IMR-90 (cell line): ENCODE results near the gene TFAP2E. TPM values are rescaled to one million over a fixed set of nuclear protein-coding genes. Genes with fewer than 3 reads are reported as not detected.
A peak's percentile ranks its signal among the peaks of the same experiment; 100 is the strongest.

ENCODE experiments used
- ATAC-seq: fragments of 200-7000 bp; cut with Tn5 transposase; 2 replicates; pipeline ENCODE4 v1.9.1; 2020; ENCODE audit warnings: low read depth, mild to moderate bottlenecking, moderate library complexity
- BruUV-seq: library from RNA; stranded (reverse); fragments of 400-500 nt; replicated peaks from 2 replicates; lab custom pipeline; 2021; lab: Mats Ljungman, UMichigan
- CTCF ChIA-PET: fragments of 300-600 bp; formaldehyde crosslinking; extraction: SDS; loops from one replicate; lab custom pipeline; 2021; ENCODE audit warnings: antibody characterized with exemption; lab: Yijun Ruan, JAX
- POLR2A ChIA-PET: fragments of 300-600 bp; sonication (Branson Sonifier 250); formaldehyde crosslinking; loops from one replicate; lab custom pipeline; 2022; ENCODE audit warnings: antibody characterized with exemption; ENCODE audit not compliant: unreplicated experiment; lab: Charles Lee
- DNase-seq: peaks from one replicate; pipeline ENCODE4 v3.0.0; 2013
- H2AFZ ChIP-seq: replicated peaks from 2 replicates; pipeline ENCODE3; 2013; ENCODE audit warnings: low read length, mild to moderate bottlenecking; ENCODE audit not compliant: poor library complexity
- H2AK5ac ChIP-seq: 2 replicates; pipeline ENCODE4 v1.6.1; 2013; ENCODE audit warnings: low read depth, low read length, inconsistent platforms
- H2AK9ac ChIP-seq: replicated peaks from 2 replicates; pipeline ENCODE3; 2013; ENCODE audit warnings: mild to moderate bottlenecking, low read depth, low read length, moderate library complexity; ENCODE audit not compliant: poor library complexity
- H2BK120ac ChIP-seq: 2 replicates; pipeline ENCODE4 v1.6.1; 2013; ENCODE audit warnings: low read depth, low read length, inconsistent platforms
- H2BK15ac ChIP-seq: 3 replicates; pipeline ENCODE4 v1.6.1; 2013; ENCODE audit warnings: low read depth, low read length, inconsistent platforms
- H2BK20ac ChIP-seq: 2 replicates; pipeline ENCODE4 v1.6.1; 2013; ENCODE audit warnings: low read depth, mild to moderate bottlenecking, inconsistent platforms, low read length, moderate library complexity
- H2BK5ac ChIP-seq: 2 replicates; pipeline ENCODE4 v1.6.1; 2013; ENCODE audit warnings: mild to moderate bottlenecking, low read depth, low read length, inconsistent platforms; ENCODE audit not compliant: poor library complexity, severe bottlenecking
- H3K14ac ChIP-seq: replicated peaks from 2 replicates; pipeline ENCODE4 v1.6.1; 2013; ENCODE audit warnings: low read depth, low read length, inconsistent platforms
- H3K18ac ChIP-seq: 2 replicates; pipeline ENCODE4 v1.6.1; 2013; ENCODE audit warnings: low read depth, low read length, control low read depth
- H3K23ac ChIP-seq: 2 replicates; pipeline ENCODE4 v1.6.1; 2013; ENCODE audit warnings: low read depth, low read length, inconsistent platforms
- H3K27ac ChIP-seq: 2 replicates; pipeline ENCODE4 v1.5.1; 2013; ENCODE audit warnings: mild to moderate bottlenecking, control low read depth, low read length; ENCODE audit not compliant: insufficient read depth
- H3K27me3 ChIP-seq: 2 replicates; pipeline ENCODE4 v1.6.1; 2013; ENCODE audit warnings: low read length; ENCODE audit not compliant: control insufficient read depth, insufficient read depth
- H3K36me3 ChIP-seq: 2 replicates; pipeline ENCODE4 v1.6.1; 2013; ENCODE audit warnings: low read length, mixed read lengths; ENCODE audit not compliant: control insufficient read depth, insufficient read depth
- H3K4ac ChIP-seq: 2 replicates; pipeline ENCODE4 v1.6.1; 2013; ENCODE audit warnings: low read depth, low read length, inconsistent platforms
- H3K4me1 ChIP-seq: 2 replicates; pipeline ENCODE4 v1.6.1; 2013; ENCODE audit warnings: low read length, mixed read lengths; ENCODE audit not compliant: control insufficient read depth, insufficient read depth
- H3K4me2 ChIP-seq: 2 replicates; pipeline ENCODE4 v1.6.1; 2013; ENCODE audit warnings: low read depth, mild to moderate bottlenecking, control low read depth, low read length, moderate library complexity
- H3K4me3 ChIP-seq: 2 replicates; pipeline ENCODE4 v1.5.1; 2013; ENCODE audit warnings: low read depth, mild to moderate bottlenecking, control low read depth, low read length, moderate library complexity; ENCODE audit not compliant: insufficient read depth
- H3K56ac ChIP-seq: 2 replicates; pipeline ENCODE4 v1.6.1; 2013; ENCODE audit warnings: low read length, inconsistent platforms; ENCODE audit not compliant: insufficient read depth; ENCODE audit errors: extremely low read depth
- H3K79me1 ChIP-seq, 2 experiments: 2 replicates each; pipeline ENCODE4 v1.6.1; 2013; ENCODE audit warnings: low read length in 2 of 2, inconsistent platforms in 1 of 2, low read depth in 1 of 2
- H3K9ac ChIP-seq: 2 replicates; pipeline ENCODE4 v1.6.1; 2013; ENCODE audit warnings: low read depth, low read length, control low read depth
- H3K9me1 ChIP-seq: 2 replicates; pipeline ENCODE4 v1.6.1; 2013; ENCODE audit warnings: low read length, inconsistent platforms; ENCODE audit not compliant: insufficient read depth
- H3K9me3 ChIP-seq: 2 replicates; pipeline ENCODE4 v1.6.1; 2013; ENCODE audit warnings: low read length; ENCODE audit not compliant: control insufficient read depth, insufficient read depth
- H4K20me1 ChIP-seq: 2 replicates; pipeline ENCODE4 v1.6.1; 2013; ENCODE audit warnings: low read length, inconsistent platforms; ENCODE audit not compliant: insufficient read depth
- H4K5ac ChIP-seq: 2 replicates; pipeline ENCODE4 v1.6.1; 2013; ENCODE audit warnings: mild to moderate bottlenecking, low read depth, low read length, control low read depth
- H4K8ac ChIP-seq, 2 experiments: 2 replicates each; pipeline ENCODE4 v1.6.1; 2013; ENCODE audit warnings: low read depth in 2 of 2, low read length in 2 of 2, control low read depth in 1 of 2, inconsistent platforms in 1 of 2
- H4K91ac ChIP-seq: 2 replicates; pipeline ENCODE4 v1.6.1; 2013; ENCODE audit warnings: low read depth, low read length, inconsistent platforms; ENCODE audit not compliant: insufficient read depth
- BHLHE40 ChIP-seq: fragments of 150-350 bp; IDR thresholded peaks from 2 replicates; pipeline ENCODE4 v1.6.1; 2016; ENCODE audit warnings: mild to moderate bottlenecking, low read depth, low read length
- CEBPB ChIP-seq: IDR thresholded peaks from 2 replicates; pipeline ENCODE4 v1.6.1; 2012; ENCODE audit warnings: low read depth, low read length, improper control_type of control experiment
- FOS ChIP-seq: fragments of 150-350 bp; IDR thresholded peaks from 2 replicates; pipeline ENCODE4 v1.6.1; 2016; ENCODE audit warnings: low read depth, low read length
- POLR2A ChIP-seq: IDR thresholded peaks from 2 replicates; pipeline ENCODE4 v1.6.1; 2012; ENCODE audit warnings: mild to moderate bottlenecking, low read depth, low read length
- SMC3 ChIP-seq: fragments of 150-350 bp; IDR thresholded peaks from 2 replicates; pipeline ENCODE4 v1.6.1; 2016; ENCODE audit warnings: low read depth, mild to moderate bottlenecking, antibody characterized with exemption, low read length, moderate library complexity
- WGBS, 2 experiments: methylation state at CpG; one replicate each; pipeline versions ENCODE4 v1.1.5 to v1.1.7; 2013; ENCODE audit warnings: missing lambda C conversion rate in 2 of 2; ENCODE audit not compliant: insufficient read length in 1 of 2; ENCODE audit errors: extremely low coverage in 2 of 2; 5-methylcytosine and 5-hydroxymethylcytosine counted together
- dilution Hi-C: fragments of 300-500 bp; cut with HindIII; formaldehyde crosslinking; loops from one replicate; pipeline ENCODE4 v1.14.3; 2018; ENCODE audit warnings: low sequenced_read_pairs; ENCODE audit not compliant: unreplicated experiment
- in situ Hi-C: fragments of 300-500 bp; cut with MboI; formaldehyde crosslinking; loops from 3 replicates; pipeline ENCODE4 v1.14.3; 2019; ENCODE audit warnings: low sequenced_read_pairs, inconsistent platforms, mixed read lengths
- intact Hi-C: fragments of 100-400 bp; cut with micrococcal nuclease; formaldehyde crosslinking; loops from 2 replicates; pipeline ENCODE4 v1.10.0; 2022
- polyA plus RNA-seq, 3 experiments: library from polyadenylated mRNA; depleted of rRNA; stranded (reverse); fragments of >200 nt; gene quantifications; 2 replicates each; pipeline ENCODE4 v1.2.3, GENCODE V29; 2012; ENCODE audit warnings: low replicate concordance in 1 of 3
- total RNA-seq: library from RNA; depleted of rRNA; stranded (reverse); fragments of >200 nt; gene quantifications from 2 replicates; pipeline ENCODE4 v1.2.3, GENCODE V29; 2012
- TF ChIP-seq, protein P1 (sequence below): fragments of 150-350 bp; IDR thresholded peaks from 2 replicates; pipeline ENCODE4 v1.6.1; 2016; ENCODE audit warnings: low read depth, mild to moderate bottlenecking, low read length, moderate library complexity, borderline replicate concordance

The TFAP2E gene
- total and polyA plus RNA-seq, 2 of the 4 experiments (the other 2 are of a cell fraction) = under 0.01 to 0.19 TPM

DNA sequence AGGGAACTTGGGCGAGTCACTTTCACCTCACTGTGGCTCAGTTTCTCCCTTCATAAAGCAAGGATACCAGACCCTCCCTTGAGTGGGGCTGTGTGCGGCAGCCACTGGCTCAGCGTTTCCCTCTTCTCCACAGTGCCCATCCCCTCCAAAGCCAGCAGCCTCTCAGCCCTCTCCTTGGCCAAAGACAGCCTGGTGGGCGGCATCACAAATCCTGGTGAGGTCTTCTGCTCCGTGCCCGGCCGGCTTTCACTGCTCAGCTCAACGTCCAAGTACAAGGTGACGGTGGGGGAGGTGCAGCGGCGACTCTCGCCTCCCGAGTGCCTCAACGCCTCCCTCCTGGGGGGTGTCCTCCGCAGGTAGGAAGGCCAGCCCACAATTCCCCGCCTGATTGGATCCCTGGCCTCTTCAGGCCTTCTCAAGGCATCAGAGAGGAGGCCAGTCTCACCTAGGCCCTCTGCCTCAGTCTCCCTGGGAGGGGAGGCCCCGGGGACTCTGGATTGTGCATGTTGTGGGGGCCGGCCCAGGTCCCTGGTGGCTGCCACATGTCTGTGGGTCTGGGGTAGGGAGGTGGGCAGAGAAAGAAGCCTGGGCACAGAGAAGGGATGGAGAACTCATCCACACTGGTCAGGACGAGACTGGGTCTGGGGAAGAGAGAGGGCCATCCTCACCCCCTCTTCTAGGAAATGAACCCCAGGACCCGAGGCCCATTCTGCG, 15.2 kb downstream of the TFAP2E start:
- Histone ChIP-seq H3K27ac (no peak overlapping the region), H3K79me1 (no peaks in the 10 kb centered on the region), H4K8ac (no peak overlapping the region), H2BK15ac (no peak overlapping the region), H3K9me1 (peaks cover 14% of the 10 kb centered on the region), H4K5ac (no peak overlapping the region), H3K27me3 (no peaks in the 10 kb centered on the region), H2BK20ac (no peak overlapping the region), H3K4me2 (no peak overlapping the region), H3K23ac (no peak overlapping the region), H2AK9ac (peak overlapping the region; percentile 71), H3K4ac (no peak overlapping the region), H4K20me1 (no peaks in the 10 kb centered on the region), H3K56ac (no peak overlapping the region), H2BK120ac (no peak overlapping the region), H3K4me1 (no peaks in the 10 kb centered on the region), H3K9me3 (no peaks in the 10 kb centered on the region), H2AFZ (peak overlapping the region; percentile 13), H4K91ac (no peak overlapping the region), H3K18ac (no peak overlapping the region), H2AK5ac (no peak overlapping the region), H3K36me3 (no peaks in the 10 kb centered on the region), H3K4me3 (no peak overlapping the region), H3K9ac (no peak overlapping the region), H3K14ac (no peak overlapping the region), H2BK5ac (no peak overlapping the region)
- in situ Hi-C loops (no loop called here), dilution Hi-C loops (no loop called here), intact Hi-C loops (no loop called here)
- TF ChIP-seq, protein P1, sequence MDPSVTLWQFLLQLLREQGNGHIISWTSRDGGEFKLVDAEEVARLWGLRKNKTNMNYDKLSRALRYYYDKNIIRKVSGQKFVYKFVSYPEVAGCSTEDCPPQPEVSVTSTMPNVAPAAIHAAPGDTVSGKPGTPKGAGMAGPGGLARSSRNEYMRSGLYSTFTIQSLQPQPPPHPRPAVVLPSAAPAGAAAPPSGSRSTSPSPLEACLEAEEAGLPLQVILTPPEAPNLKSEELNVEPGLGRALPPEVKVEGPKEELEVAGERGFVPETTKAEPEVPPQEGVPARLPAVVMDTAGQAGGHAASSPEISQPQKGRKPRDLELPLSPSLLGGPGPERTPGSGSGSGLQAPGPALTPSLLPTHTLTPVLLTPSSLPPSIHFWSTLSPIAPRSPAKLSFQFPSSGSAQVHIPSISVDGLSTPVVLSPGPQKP = no peak
- no peak for TF ChIP-seq CEBPB
- no peak for TF ChIP-seq SMC3
- TF ChIP-seq FOS = no peak
- TF ChIP-seq POLR2A = no peak
- no peak for TF ChIP-seq BHLHE40
- DNase-seq (no peak), ATAC-seq (no peak)
- BruUV-seq = no TSS peak
- ChIA-PET CTCF (no interaction called here), POLR2A (no interaction called here)
- WGBS, 2 experiments = 88% methylated on average over 3 of the region's 21 CpGs; no CpG with 5 or more reads in 1 of the 2 experiments
